NCI-H446 treated with DMSO at 0.1 percent for 48 hours (cell line): ENCODE data around the gene DEPDC4.
A peak's percentile ranks its signal among the peaks of the same experiment; 100 is the strongest.

ENCODE experiments used
- DNase-seq: peaks from one replicate; lab custom pipeline; 2025; lab: John Stamatoyannopoulos, UW

DEPDC4 gene

DNA sequence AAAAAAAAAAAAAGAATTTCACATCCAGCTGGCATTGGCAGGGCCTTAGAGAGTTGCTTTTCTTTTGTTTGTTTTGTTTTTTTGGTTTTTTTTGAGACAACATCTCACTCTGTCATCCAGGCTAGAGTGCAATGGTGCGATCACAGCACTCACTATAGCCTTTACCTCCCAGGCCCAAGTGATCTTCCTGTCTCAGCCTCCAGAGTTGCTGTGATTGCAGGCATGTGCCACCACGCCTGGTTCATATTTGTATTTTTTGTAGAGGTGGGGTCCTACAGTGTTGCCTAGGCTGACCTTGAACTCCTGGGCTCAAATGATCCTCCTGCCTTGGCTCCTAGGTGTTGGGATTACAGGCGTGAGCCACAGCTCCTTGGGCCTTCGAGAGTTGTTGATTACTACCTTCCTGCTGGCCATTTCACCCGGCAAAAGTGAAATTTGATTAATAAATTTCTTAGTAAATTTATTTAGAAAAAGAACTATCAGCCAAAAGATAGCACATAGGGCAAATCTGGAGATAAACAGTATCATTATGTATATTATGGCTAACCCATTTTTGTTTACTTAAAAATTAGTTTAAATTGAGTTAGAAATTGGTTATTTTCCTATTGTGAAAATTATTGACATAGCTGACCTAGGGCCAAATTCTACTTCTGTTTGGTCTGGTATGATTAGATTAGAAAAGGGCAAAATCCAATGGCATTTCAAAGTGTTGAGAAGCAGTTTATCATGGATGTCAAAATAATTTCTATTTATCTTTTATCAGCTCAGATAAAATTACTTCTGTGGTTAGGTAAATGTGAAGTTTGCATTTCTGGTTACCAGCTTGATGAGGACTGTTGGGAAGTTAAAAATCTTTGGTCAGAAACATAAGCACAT lies 53.6 kb downstream of the DEPDC4 start:
- DNase-seq: no peak

DNA sequence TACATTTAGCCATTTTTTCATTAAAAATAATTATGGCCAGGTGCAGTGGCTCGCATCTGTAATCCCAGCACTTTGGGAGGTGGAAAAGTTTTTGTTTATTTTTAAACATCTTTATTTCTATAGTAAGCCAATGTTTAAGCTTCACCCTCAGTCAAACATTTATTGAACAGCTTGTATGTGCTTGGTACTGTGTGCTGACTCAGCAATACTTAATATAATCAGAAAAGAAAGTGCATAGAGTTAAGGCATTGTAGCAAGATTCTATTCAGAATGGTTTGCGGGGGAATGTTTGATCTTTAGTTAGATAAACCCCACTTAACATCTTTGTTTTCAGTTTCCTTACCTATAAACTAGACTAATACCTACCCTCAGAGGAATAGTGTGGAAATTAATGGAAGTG lies 55.2 kb downstream of the DEPDC4 start:
- no peak for DNase-seq

- no peak for DNase-seq
Observed at GRCh38 chr12:100208834-100209233, 58.0 kb downstream of the DEPDC4 start.

- no peak for DNase-seq
Observed at GRCh38 chr12:100207311-100207710, 59.6 kb downstream of the DEPDC4 start.

DNA sequence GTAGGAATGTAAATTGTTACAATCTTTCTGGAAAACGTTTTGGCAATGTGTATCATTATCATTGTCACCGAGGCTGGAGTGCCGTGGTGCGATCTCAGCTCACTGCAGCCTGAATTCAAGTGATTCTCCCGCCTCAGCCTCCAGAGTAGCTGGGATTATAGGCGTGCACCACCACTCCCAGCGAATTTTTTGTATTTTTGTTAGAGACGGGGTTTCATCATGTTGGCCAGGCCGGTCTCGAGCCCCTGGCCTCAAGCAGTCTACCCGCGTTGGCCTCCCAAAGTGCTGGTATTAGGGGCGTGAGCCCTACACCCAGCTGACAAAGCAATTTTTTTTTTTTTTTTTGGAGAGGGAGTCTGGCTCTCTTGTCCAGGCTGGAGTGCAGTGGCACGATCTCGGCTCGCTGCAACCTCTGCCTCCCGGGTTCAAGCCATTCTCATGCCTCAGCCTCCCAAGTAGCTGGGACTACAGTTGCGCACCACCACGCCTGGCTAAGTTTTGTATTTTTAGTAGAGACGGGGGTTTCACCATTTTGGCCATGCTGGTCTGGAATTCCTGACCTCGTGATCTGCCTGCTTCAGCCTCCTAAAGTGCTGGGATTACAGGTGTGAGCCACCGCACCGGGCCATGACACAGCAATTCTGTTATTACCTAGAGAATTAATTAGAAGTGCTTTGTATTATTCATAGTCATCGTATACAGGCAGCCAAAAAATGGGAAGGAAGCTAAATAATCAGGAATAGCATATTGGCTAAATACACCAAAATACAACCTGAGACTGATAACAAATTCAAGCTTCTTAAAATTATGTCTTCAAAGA lies 65.1 kb downstream of the DEPDC4 start:
- DNase-seq: no peak

DNA sequence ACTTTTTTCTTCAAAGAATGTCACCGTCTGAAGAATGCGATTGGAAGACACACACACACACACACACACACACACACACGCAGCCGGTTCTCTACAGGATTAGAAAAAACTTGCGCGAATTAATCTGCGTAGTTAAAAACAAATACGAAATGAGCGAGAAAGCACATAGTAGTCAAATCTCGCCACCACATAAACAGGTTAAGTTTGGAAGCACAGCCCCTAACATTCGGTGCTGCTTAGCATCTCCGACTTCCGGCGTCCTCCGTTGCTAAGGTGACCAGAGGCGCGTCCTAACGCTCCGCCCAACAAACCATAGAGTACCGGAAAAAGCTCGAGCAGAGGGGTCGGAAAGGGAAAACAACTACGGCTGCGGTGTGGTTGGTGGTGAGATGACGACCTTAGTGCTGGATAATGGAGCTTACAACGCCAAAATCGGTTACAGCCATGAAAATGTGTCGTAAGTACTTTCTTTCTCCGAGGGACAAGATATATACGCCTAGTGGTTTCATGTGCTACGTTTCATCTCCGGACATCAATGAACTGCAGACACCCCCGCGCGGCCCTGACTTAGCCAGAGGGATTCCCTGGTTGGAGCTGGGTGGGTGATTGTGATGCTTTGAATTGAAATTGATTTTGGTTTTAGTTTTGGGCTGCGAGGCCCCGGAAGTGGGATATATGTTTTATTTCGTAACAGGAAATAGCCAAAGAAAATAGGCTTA lies 66.3 kb downstream of the DEPDC4 start, which contains the start of gene ACTR6:
ACTR6 (plus strand) TSS at position 353 of the 719 bp plus-strand sequence; CDS start at position 390, 37 bp downstream.
- DNase-seq: peak; percentile 90

DNA sequence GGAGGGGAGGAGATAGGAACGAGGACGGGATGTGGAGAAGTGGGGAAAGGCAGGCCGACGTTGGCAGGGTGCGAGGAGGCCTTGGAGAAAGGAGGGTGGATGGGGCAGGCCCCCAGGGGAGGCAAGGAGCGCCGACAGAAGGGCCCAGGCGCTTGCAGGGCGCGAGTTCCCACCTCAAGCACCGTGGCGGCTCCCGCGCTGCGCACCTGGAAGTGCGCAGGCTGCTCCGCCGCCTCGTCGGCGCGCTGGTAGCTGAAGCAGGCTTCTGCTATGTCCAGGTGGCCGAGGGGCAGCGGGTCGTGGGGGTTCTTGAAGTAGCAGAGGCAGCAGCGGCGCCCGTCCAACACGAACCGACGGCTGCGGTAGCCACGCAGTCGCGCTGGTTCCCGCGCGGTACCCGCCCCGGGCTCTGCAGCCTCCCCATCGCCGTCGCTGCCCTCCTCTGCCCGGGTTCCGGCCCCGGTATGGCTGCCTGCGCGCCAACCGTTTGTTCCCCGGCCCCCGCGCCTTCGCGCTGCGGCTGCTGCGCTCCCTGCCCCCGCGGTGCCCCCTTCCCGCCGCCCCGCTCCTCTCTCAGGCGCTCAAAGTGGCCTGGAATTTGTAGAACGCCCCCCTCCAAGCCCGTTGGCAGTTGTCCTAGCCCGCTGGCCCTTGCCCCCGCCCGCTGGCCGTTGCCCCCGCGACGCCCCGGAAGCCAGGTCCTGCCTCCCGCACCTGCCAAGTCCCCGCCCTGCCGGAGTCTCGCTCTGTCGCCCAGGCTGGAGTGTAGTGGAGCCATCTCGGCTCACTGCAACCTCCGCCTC lies 67.3 kb downstream of the DEPDC4 start:
- DNase-seq: no peak

GRCh38 chr12:100199023-100199346 lies 67.9 kb downstream of the DEPDC4 start:
- DNase-seq: no peak

DNA sequence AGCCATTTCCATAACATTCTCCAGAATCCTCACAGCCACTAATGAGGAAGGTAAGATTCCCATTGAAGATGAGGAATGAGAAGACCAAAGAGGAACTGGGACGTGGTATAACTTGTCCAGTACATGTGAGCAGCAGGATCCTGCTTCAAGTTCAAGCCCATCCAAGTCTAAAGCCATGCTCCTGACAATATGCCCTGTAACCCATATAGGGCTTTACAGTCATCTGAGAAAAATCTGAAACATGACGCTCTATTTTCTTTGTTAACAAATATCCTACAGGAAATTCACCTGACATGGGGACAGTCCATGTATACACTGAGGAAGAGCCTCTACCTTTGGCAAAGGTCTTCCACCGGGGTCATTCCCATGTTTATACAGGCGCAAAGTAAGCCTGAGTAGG lies 69.4 kb downstream of the DEPDC4 start:
- no peak for DNase-seq

DNA sequence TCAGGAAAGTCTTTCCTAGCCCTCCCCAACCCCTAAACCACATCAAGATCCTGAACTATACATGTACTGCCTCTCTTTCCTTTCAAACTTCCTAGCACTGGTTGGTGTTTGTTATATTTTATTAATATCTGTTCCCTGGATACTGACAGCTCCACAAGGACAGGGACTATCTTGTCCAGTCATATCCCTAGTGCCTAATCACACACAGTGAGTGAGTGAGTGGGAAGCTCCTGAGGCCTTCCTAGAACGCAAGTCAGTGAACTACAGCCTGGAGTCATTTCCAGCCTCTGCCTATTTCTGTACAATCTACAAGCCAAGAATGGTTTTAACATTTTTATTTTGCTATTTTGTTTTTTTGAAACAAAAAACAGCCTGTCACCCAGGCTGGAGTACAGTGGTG lies 73.8 kb downstream of the DEPDC4 start:
- no peak for DNase-seq
